GM21529 (cell line): ENCODE measurements around the gene ENOPH1.
A peak's percentile ranks its signal among the peaks of the same experiment; 100 is the strongest.
"Not testable (repeated sequence)": the region's sequence is repeated elsewhere in the genome, so short reads cannot be mapped to it uniquely, and the experiment has no call there.

Source experiments
- ATAC-seq: cut with Tn5 transposase; IDR thresholded peaks from one replicate; pipeline ENCODE4 v1.9.1; 2021; ENCODE audit not compliant: unreplicated experiment

The ENOPH1 gene

GRCh38 chr4:82430193-82430963, at the start of gene ENOPH1, which contains the start of gene HNRNPDL:
TSS of gene ENOPH1 (plus strand) at chr4:82430590. CDS start at chr4:82430830, 240 bp downstream.
TSS of gene HNRNPDL (minus strand) at chr4:82430462. CDS start at chr4:82429690, 772 bp downstream.
- ATAC-seq, result peak; percentile 75

- ATAC-seq, result no peak
These were observed 49.6 kb upstream of the ENOPH1 start for GRCh38 chr4:82380831-82381230.

GRCh38 chr4:82381235-82381634, 49.2 kb upstream of the ENOPH1 start:
- no peak for ATAC-seq

GRCh38 chr4:82381661-82382296, 48.6 kb upstream of the ENOPH1 start:
- no peak for ATAC-seq

DNA sequence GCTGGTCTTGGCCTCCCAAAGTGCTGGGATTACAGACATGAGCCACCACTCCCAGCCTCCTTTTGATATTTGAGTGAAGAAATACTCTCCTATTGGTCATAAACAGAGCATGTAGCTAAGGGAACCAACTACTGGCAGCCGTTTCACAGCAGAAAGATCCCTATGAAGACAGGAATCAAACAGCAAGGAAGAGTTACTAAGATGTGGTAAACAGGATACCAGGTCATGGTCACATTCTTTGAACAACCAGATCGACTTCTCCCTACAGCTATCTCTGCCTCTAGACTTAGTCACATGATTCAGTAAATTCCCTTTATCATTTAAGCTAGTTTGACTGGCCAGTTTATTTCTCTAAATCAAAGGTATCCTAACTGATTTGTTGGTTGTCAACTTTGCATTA, 47.6 kb upstream of the ENOPH1 start:
- no peak for ATAC-seq

GRCh38 chr4:82386312-82386711, 44.1 kb upstream of the ENOPH1 start:
- ATAC-seq, result not testable (repeated sequence)

DNA sequence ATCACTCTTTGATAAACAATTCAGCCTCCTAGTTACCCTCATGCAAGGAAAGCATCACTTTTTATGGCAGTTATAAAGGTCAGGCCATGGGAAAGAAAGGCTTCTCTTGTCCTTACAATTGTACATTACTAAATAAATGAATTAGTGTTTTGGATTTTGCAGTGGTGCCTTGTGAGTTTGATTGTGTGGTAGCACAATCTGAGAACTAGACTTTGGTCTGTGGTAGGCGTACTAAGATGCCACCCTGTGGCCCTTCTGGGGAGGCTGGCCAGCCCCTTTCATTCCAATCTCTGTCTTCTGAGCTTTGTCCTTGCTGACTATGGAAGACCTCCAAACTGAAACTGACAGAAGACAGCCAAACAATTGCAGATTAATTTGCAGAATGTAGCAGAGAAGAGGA, 42.0 kb upstream of the ENOPH1 start:
- no peak for ATAC-seq

DNA sequence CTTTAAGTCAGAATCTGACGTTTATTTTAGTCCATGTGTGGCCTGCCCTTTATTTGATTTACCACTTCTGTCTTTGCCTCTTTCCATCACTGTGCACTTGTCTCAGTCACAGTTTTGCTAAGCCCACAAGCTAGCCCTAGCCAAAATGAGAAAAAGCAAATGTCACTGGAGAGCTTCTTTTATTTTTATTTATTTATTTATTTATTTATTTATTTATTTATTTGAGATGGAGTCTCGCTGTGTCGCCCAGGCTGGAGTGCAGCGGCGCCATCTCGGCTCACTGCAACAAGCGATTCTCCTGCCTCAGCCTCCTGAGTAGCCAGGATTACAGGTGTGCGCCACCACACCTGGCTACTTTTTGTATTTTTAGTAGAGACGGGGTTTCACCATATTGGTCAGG, 40.3 kb upstream of the ENOPH1 start:
- ATAC-seq, result not testable (repeated sequence)

- ATAC-seq, result no peak
These were observed 35.5 kb upstream of the ENOPH1 start for GRCh38 chr4:82394896-82395295.

DNA sequence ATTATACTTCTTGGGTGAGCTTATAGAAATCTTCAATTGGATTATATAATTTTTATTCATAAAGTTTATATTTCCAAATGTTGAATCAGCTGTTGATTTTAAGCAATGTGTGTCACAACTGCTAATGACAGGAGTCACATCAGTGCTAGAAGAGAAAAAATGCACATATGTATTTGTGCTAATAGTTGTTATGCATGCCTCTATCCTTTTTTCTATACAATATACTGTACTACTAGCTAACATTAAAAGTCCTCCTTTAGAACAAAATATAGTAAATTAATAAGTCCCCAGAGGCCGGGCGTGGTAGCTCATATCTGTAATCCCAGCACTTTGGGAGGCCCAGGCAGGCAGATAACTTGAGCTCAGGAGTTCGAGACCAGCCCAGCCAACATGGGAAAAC, 32.9 kb upstream of the ENOPH1 start:
- no peak for ATAC-seq

GRCh38 chr4:82398263-82398662, 32.1 kb upstream of the ENOPH1 start:
- ATAC-seq, result no peak

DNA sequence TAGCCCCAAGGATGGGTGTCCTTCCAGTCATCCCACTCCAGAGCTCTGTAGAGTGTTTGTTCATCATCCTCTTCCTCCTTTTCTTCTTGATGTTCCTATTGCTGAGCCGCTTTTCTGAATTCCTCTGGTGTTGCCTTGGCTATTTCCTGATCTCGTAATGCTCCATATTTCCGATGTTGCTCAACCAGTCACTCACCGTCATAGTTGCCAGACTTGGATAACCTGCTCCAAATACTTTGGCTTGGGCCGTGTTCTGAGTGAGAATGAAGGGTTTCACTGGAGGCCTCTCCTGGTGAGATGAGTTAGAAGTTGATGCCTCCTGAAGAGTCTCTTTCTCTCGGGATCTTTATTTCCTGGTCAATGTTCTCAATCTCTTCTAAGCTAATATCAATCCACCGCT, 28.8 kb upstream of the ENOPH1 start:
- no peak for ATAC-seq

- no peak for ATAC-seq
These were observed 28.1 kb upstream of the ENOPH1 start for GRCh38 chr4:82402196-82402775.

- ATAC-seq, result no peak
These were observed 26.7 kb upstream of the ENOPH1 start for GRCh38 chr4:82403725-82404124.

DNA sequence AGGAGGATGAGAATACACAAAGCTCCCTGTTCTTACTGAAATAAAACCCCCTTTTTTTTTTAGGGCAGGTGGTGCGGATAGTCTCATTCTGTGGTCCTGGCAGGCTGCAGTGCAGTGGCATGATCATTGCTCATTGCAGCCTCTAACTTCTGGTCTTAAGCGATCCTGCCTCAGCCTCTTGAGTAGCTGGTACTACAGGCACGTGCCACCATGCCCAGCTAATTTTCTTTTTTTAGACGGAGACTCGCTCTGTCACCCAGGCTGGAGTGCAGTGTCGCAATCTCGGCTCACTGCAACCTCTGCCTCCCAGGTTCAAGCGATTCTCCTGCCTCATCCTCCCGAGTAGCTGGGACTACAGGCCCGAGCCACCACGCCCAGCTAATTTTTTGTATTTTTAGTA, 15.3 kb upstream of the ENOPH1 start:
- not testable (repeated sequence) for ATAC-seq

- ATAC-seq, result no peak
These were observed 14.4 kb upstream of the ENOPH1 start for GRCh38 chr4:82415922-82416365.

- no peak for ATAC-seq
These were observed 10.9 kb upstream of the ENOPH1 start for GRCh38 chr4:82419451-82419850.

DNA sequence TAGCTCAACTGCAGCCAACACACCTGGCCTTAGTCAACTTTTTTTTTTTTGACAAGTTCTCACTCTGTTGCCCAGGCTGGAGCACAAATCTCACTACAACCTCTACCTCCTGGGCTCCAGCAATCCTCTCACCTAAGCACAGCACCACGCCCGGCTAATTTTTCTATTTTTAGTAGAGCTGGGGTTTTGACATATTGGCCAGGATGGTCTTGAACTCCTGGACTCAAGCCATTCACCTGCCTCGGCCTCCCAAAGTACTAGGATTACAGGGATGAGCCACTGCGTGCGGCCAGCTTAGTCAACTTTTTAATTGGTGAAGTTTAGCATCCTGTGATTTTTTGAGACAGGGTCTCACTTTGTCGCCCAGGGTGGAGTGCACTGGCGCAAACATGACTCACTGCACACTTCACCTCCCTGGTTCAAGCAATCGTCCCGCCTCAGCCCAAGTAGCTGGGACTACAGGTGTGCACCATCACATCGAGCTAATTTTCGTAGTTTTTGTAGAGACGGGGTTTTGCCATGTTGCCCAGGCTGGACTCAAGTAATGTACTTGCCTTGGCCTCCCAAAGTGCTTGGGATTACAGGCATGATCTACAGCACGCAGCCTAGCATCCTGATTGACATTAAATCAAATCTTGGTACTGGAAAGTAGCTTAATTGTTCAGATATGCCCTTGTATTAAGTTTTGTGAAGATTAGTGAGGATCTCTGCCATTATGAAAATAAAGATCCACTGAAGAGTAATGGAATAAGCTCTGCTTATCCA, 8.4 kb upstream of the ENOPH1 start:
- ATAC-seq, result no peak

DNA sequence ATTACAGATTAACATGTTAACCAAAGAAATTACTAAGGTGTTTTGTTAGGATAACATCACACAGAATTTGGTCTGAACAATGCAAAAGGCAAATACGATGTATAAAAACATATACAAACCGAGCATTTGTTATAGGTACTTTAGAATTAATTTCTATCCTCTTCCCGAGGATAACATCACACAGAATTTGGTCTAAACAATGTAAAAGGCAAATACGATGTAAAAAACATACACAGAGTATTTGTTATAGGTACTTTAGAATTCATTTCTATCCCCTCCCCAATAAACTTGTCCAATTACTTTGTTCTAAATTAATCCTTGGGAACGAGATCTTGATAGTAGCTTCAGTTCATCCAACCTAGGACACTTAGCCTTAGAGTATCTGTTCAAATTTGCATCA, 7.8 kb upstream of the ENOPH1 start:
- ATAC-seq, result no peak

GRCh38 chr4:82423245-82424054, 6.9 kb upstream of the ENOPH1 start:
- no peak for ATAC-seq
